Heart left ventricle (tissue), 16 donors: ENCODE results near the gene IFIT3. TPM values are rescaled to one million over a fixed set of nuclear protein-coding genes. Genes with fewer than 3 reads are reported as not detected.
"Not testable (repeated sequence)": the region's sequence is repeated elsewhere in the genome, so short reads cannot be mapped to it uniquely, and the experiment has no call there.

Source experiments
- ATAC-seq, 4 donors: fragments of 200-7000 bp; cut with Tn5 transposase; one replicate each; pipeline ENCODE4 v1.9.1; 2020 to 2022; ENCODE audit warnings: moderate library complexity in 4 of 4, mild to moderate bottlenecking in 3 of 4, moderate number of reproducible peaks in 1 of 4
- DNase-seq, 5 donors: peaks; one replicate each; pipeline ENCODE4 v3.0.0-alpha.2; 2020
- H3K27ac ChIP-seq, 12 donors: fragments of 200-600 bp; sonication (generic) in 4 of 12; one replicate each; pipeline versions ENCODE4 v1.5.0 to v1.8.0; 2016 to 2022; ENCODE audit warnings: mild to moderate bottlenecking in 2 of 12
- H3K27me3 ChIP-seq, 9 donors: fragments of 200-600 bp; sonication (generic) in 2 of 9; one replicate each; pipeline versions ENCODE4 v1.5.1 to v1.8.0; 2016 to 2022; ENCODE audit warnings: mild to moderate bottlenecking in 3 of 9
- H3K36me3 ChIP-seq, 9 donors: fragments of 200-600 bp; sonication (generic) in 2 of 9; one replicate each; pipeline versions ENCODE4 v1.5.0 to v1.8.0; 2018 to 2022; ENCODE audit warnings: mild to moderate bottlenecking in 2 of 9
- H3K4me1 ChIP-seq, 12 donors: fragments of 200-600 bp; sonication (generic) in 4 of 12; one replicate each; pipeline versions ENCODE4 v1.5.0 to v1.8.0; 2016 to 2022; ENCODE audit warnings: mild to moderate bottlenecking in 3 of 12
- H3K4me3 ChIP-seq, 12 donors: fragments of 200-600 bp; sonication (generic) in 4 of 12; one replicate each; pipeline versions ENCODE4 v1.5.0 to v1.8.0; 2017 to 2022; ENCODE audit warnings: mild to moderate bottlenecking in 9 of 12, moderate library complexity in 4 of 12
- H3K9me3 ChIP-seq, 12 donors: fragments of 200-600 bp; sonication (generic) in 4 of 12; one replicate each; pipeline versions ENCODE4 v1.5.0 to v1.8.0; 2016 to 2022; ENCODE audit warnings: mild to moderate bottlenecking in 1 of 12
- POLR2A ChIP-seq, 2 donors: fragments of 450-650 bp; IDR thresholded peaks; one replicate each; pipeline ENCODE4 v1.6.1; 2017; ENCODE audit warnings: antibody characterized with exemption in 2 of 2, mild to moderate bottlenecking in 2 of 2, moderate library complexity in 2 of 2
- WGBS, 4 donors: extraction: QIAGEN DNeasy Blood & Tissue Kit in 2 of 4; methylation state at CpG; one replicate each; pipeline versions ENCODE4 v1.1.5 to v1.1.7; 2013 to 2018; 5-methylcytosine and 5-hydroxymethylcytosine counted together
- intact Hi-C, 10 donors: fragments of 100-400 bp; cut with DNase I; formaldehyde crosslinking; loops; one replicate each; pipeline versions ENCODE4 v1.11.1 to v1.14.2; 2022
- polyA plus RNA-seq, 2 donors: library from polyadenylated mRNA; stranded (reverse); fragments of 200-250 nt; gene quantifications; one replicate each; pipeline ENCODE4 v1.2.3, GENCODE V29; 2013
- total RNA-seq, 9 donors: library from RNA; depleted of rRNA in 2 of 9; stranded (reverse); fragments of >200 nt in 2 of 9; fragmentation: NEBNext Ultra II Directional in 3 of 9; extraction: Animal tissue kit (Norgen Biotek cat#: 25700) in 3 of 9; gene quantifications; one replicate each; pipeline versions ENCODE4 v1.1.0 to v1.2.4, GENCODE V29; 2016 to 2023
- TF ChIP-seq, protein P1 (sequence below), 12 donors: fragments of 200-600 bp; sonication (generic) in 4 of 12; IDR thresholded peaks; one replicate each; pipeline versions ENCODE4 v1.5.0 to v1.8.0; 2018 to 2022; ENCODE audit warnings: antibody characterized with exemption in 12 of 12, mild to moderate bottlenecking in 5 of 12
- donor health status: ischemic (EF 13 %, LVEDD 7.1; RV severe dilation, severe dysfunction).
- donor health status: healthy with polysubstance abuse.
- donor health status: DM: no; HTN: yes; CAD: no.
- donor health status: DM: no; HTN: no; CAD: no.
- donor health status: ischemic (EF 25% LVEDD 6.9; RV normal size, moderate dysfunction).
- donor health status: ischemic (EF 25% LVEDD 5.7; RV mildly dilated, moderate dysfunction).
- donor health status: healthy.
- donor health status: DM: yes; HTN: yes; CAD: no.
- donor health status: ischemic (EF 35%, LVEDD 5.7; RV mildly dilated, moderate dysfunction).
- donor health status: nonischemic (EF 11% LVEDD 7.7; RV severe dilation, severe dysfunction).
- donor health status: DM: yes; HTN: yes; CAD: no.
- donor health status: PGD.
- donor health status: ischemic (EF 29% LVEDD 5.4; RV normal size, mild dysfunction).
- donor health status: nonischemic (EF 23%, LVEDD 6.1; RV moderate dilation, normal function).

The IFIT3 gene
- total and polyA plus RNA-seq, 11 donors, result 4.4 to 107 (median 9.0) TPM

DNA sequence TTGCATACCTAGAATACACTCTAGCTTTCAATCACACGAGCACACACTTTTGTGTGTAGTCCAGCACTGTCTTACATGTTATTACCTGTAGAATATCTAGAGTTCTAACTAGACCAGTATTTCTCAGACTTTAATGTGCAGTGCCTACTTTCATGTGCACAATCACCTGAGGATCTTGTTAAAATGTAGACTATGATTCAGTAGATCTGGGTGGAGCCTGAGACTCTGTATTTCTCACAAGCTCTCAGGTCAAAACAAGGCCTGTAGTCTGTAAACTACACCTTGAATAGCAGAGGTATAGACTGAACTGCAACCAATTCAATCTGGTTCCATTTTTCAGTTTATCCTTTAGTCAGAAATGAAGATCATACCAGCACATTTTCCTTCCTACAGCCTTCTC, 14.8 kb upstream of the IFIT3 start:
- TF ChIP-seq, protein P1, sequence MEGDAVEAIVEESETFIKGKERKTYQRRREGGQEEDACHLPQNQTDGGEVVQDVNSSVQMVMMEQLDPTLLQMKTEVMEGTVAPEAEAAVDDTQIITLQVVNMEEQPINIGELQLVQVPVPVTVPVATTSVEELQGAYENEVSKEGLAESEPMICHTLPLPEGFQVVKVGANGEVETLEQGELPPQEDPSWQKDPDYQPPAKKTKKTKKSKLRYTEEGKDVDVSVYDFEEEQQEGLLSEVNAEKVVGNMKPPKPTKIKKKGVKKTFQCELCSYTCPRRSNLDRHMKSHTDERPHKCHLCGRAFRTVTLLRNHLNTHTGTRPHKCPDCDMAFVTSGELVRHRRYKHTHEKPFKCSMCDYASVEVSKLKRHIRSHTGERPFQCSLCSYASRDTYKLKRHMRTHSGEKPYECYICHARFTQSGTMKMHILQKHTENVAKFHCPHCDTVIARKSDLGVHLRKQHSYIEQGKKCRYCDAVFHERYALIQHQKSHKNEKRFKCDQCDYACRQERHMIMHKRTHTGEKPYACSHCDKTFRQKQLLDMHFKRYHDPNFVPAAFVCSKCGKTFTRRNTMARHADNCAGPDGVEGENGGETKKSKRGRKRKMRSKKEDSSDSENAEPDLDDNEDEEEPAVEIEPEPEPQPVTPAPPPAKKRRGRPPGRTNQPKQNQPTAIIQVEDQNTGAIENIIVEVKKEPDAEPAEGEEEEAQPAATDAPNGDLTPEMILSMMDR (IDR thresholded peaks at IDR 0.05), result no peak
- no peak for TF ChIP-seq POLR2A (IDR thresholded peaks at IDR 0.05)
- Histone ChIP-seq H3K27ac (no peak overlapping the region), H3K27me3 (no peaks in the 10 kb centered on the region), H3K36me3 (peaks cover 0 to 11% (median 5%) of the 10 kb centered on the region in 9 donors), H3K4me3 (no peak overlapping the region), H3K9me3 (peaks cover 0 to 1% (median 0%) of the 10 kb centered on the region in 12 donors), H3K4me1 (peaks cover 0 to 3% (median 0%) of the 10 kb centered on the region in 12 donors)
- ATAC-seq (no peak), DNase-seq (no peak)
- WGBS, 4 donors, result 92 to 97% (median 94%) methylated on average over 1 of the region's 1 CpG
- intact Hi-C loops, result loop anchor here in 1 of 10 donors (5.0 kb wide), 1 partner anchor 41 kb away; no protein-coding TSS in a partner anchor

DNA sequence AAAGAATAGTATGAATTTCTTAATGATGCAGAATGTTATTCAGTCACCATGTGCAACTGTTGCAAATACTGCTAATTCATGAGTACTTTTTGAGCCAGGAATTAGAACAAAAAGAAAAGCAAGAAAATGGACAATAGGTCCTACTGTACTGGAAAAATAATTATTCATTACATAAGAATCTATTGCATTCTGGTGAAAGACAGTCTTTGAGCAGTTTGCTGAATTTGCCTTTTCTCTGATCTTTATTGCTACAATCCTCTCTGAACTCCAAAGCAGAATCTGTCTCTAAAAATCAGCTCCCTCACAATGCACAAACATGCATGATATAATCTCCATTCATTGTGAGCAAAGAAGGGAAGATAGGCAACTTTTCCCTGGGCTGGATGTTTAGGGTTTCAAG, 13.1 kb upstream of the IFIT3 start:
- Histone ChIP-seq H3K9me3 (peaks cover 0 to 5% (median 0%) of the 10 kb centered on the region in 12 donors), H3K27ac (no peak overlapping the region), H3K4me1 (peaks cover 0 to 3% (median 0%) of the 10 kb centered on the region in 12 donors), H3K4me3 (no peak overlapping the region), H3K27me3 (no peaks in the 10 kb centered on the region), H3K36me3 (no peaks in the 10 kb centered on the region)
- no peak for TF ChIP-seq POLR2A (IDR thresholded peaks at IDR 0.05)
- TF ChIP-seq, protein P1 (IDR thresholded peaks at IDR 0.05), result no peak
- DNase-seq, result no peak
- intact Hi-C loops, result loop anchor here in 1 of 10 donors (5.0 kb wide), 1 partner anchor 42 kb away; no protein-coding TSS in a partner anchor
- ATAC-seq, result no peak

DNA sequence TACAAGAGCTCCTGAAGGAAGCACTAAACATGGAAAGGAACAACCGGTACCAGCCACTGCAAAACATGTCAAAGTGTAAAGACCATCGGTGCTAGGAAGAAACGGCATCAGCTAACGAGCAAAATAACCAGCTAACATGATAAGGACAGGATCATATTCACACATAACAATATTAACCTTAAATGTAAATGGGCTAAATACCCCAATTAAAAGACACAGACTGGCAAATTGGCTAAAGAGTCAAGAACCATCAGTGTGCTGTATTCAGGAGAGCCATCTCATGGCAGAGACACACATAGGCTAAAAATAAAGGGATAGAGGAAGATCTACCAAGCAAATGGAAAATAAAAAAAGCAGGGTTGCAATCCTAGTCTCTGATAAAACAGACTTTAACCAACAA, 9.8 kb upstream of the IFIT3 start:
- DNase-seq, H3K9me3 ChIP-seq, H3K4me1 ChIP-seq, ATAC-seq, H3K4me3 ChIP-seq, H3K27me3 ChIP-seq, H3K27ac ChIP-seq, intact Hi-C loops, H3K36me3 ChIP-seq: not testable (repeated sequence)
- 95 to 99% (median 97%) methylated on average over 4 of the region's 4 CpGs for WGBS, 4 donors

DNA sequence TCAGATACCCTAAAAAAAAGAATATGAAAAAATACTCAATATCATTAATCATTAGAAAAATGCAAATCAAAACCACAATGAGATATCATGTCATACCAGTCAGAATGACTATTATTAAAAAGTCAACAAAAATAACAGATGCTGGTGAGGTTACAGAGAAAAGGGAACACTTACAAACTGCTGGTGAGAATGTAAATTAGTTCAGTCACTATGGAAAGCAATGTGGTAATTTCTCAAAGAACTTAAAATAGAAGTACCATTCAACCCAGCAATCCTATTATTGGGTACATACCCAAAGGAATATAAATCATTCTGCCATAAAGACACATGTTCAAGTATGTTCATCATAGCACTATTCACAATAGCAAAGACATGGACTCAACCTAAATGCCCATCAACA, 2.7 kb upstream of the IFIT3 start:
- ATAC-seq, H3K36me3 ChIP-seq, H3K27ac ChIP-seq, H3K4me3 ChIP-seq, H3K9me3 ChIP-seq, DNase-seq, H3K27me3 ChIP-seq: not testable (repeated sequence)
- intact Hi-C loops, result loop anchor here in 2 of 10 donors (5.0 kb wide), 3 partner anchors 43 to 87 kb away; partner anchors contain the start of gene IFIT5 (in 1 of the 2)
- peaks cover 0 to 41% (median 16%) of the 10 kb centered on the region in 12 donors for H3K4me1 ChIP-seq

DNA sequence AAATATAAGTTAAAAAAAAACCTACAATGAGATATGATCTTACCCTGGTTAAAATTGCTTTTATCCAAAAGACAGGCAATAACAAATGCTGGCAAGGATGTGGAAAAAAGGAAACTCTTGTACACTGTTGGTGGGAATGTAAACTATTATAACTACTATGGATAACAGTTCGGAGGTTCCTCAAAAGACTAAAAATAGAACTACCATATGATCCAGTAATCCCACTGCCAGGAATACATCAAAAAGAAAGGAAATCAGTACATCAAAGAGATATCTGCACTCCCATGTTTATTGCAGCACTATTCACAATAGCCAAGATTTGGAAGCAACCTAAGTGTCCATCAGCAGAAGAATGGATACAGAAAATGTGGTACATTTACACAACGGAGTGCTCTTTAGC, 1.9 kb upstream of the IFIT3 start:
- not testable (repeated sequence) for ATAC-seq, H3K4me3 ChIP-seq, H3K9me3 ChIP-seq, H3K27me3 ChIP-seq, DNase-seq, H3K36me3 ChIP-seq
- intact Hi-C loops, result loop anchor here in 2 of 10 donors (5.0 kb wide), 3 partner anchors 44 to 86 kb away; partner anchors contain the start of gene IFIT5 (in 1 of the 2)
- H3K4me1 ChIP-seq, result peaks cover 0 to 48% (median 22%) of the 10 kb centered on the region in 12 donors
- WGBS, 4 donors, result 44 to 55% (median 51%) methylated on average over 2 of the region's 2 CpGs
- H3K27ac ChIP-seq, result peak overlapping the region in 4 of 12 donors; percentile 85 to 94 (median 92)

DNA sequence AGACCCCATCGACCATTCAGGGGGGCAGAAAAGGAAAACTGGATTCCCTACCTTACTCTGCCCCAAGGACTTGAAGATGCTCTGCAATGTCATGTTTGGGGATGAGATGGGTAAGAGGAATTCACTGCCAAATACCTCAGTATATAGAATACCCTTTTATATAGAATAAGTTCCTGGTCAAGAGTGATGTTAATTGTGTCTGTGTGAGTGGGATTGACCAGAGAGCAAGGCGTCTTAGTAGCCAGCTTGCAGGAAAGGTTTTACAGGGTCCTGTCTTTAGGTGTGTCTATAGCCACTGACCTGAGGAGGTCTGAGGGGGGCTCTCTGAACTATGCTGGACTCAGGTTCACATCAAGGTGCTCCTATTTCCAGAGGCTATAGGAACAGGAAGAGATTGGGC, 1.4 kb downstream of the IFIT3 start:
- Histone ChIP-seq H3K27me3 (no peaks in the 10 kb centered on the region), H3K9me3 (peaks cover 0 to 7% (median 0%) of the 10 kb centered on the region in 12 donors), H3K4me3 (peak overlapping the region in 8 of 12 donors; percentile 42 to 62 (median 56)), H3K4me1 (peaks cover 0 to 80% (median 41%) of the 10 kb centered on the region in 12 donors), H3K27ac (peak overlapping the region in 11 of 12 donors; percentile 82 to 94 (median 90)), H3K36me3 (no peaks in the 10 kb centered on the region)
- WGBS, 4 donors, result 82 to 88% (median 85%) methylated on average over 2 of the region's 2 CpGs
- no peak for ATAC-seq
- intact Hi-C loops, result loop anchor here in 3 of 10 donors (2.0 to 5.0 kb wide), 5 partner anchors 26 to 86 kb away; partner anchors contain the start of genes IFIT5 (in 2 of the 3) and IFIT2 (in 1 of the 3)
- no peak for DNase-seq
- TF ChIP-seq POLR2A (IDR thresholded peaks at IDR 0.05), result no peak
- TF ChIP-seq, protein P1 (IDR thresholded peaks at IDR 0.05), result no peak

DNA sequence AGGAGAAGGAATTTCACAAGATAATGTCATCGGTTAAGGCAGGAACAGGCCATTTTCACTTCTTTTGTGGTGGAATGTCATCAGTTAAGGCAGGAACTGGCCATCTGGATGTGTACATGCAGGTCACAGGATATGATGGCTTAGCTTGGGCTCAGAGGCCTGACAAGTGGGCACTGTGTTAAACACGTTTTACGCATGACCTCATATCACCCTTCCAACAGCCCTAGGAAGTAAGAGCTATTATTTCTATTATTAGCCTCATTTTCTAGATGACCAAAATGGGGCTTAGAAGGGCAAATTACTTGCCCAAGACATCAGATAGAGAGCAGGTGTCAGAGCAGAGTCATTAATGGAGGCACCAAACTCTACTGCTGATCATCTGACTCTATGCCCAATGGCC, 2.2 kb downstream of the IFIT3 start:
- intact Hi-C loops, ATAC-seq: not testable (repeated sequence)
- 50 to 71% (median 60%) methylated on average over 3 of the region's 3 CpGs for WGBS, 4 donors

More for the DNA sequence above, 2.2 kb downstream of the IFIT3 start:
- H3K4me1 ChIP-seq, result peaks cover 0 to 89% (median 46%) of the 10 kb centered on the region in 12 donors
- not testable (repeated sequence) for DNase-seq, H3K9me3 ChIP-seq, H3K27me3 ChIP-seq, H3K36me3 ChIP-seq
- peak overlapping the region in 2 of 12 donors; percentile 17 to 60 for H3K4me3 ChIP-seq
- H3K27ac ChIP-seq, result peak overlapping the region in 9 of 12 donors; percentile 8 to 93 (median 84)
